ENCODE data around the gene CENPA.

DNA sequence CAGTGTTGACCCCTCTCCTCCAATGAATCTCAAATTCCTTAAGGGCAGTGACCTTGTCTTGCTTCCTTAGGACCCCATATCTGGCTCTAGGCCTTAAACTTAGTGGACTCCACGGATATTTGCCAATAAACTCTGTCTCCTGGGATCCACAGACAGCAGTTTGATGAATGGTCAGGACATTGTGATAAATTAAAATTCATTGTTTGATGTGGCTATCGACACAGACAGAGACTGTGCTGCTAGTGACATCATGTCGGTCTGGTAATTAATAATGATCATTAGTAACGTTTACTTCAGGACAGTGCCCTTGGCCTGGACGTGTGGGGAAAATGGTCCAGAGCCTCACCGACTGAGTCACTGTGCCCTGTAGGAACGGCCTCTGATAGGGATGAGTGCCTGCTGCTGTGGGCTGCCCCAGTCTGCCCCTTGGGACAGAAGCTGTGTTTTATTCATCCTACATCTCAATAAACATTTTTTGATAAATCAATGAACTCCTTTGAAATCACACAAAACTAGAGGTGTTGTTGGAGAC lies 27.0 kb upstream of the CENPA start:
- TF ChIP-seq, protein P1, sequence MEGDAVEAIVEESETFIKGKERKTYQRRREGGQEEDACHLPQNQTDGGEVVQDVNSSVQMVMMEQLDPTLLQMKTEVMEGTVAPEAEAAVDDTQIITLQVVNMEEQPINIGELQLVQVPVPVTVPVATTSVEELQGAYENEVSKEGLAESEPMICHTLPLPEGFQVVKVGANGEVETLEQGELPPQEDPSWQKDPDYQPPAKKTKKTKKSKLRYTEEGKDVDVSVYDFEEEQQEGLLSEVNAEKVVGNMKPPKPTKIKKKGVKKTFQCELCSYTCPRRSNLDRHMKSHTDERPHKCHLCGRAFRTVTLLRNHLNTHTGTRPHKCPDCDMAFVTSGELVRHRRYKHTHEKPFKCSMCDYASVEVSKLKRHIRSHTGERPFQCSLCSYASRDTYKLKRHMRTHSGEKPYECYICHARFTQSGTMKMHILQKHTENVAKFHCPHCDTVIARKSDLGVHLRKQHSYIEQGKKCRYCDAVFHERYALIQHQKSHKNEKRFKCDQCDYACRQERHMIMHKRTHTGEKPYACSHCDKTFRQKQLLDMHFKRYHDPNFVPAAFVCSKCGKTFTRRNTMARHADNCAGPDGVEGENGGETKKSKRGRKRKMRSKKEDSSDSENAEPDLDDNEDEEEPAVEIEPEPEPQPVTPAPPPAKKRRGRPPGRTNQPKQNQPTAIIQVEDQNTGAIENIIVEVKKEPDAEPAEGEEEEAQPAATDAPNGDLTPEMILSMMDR (IDR thresholded peaks at IDR 0.05), result no peak
- TF ChIP-seq POLR2A (IDR thresholded peaks at IDR 0.05), result no peak

All from body of pancreas (tissue), 4 donors.